HCT116 (cell line): ENCODE measurements around the gene DVL2. TPM values are rescaled to one million over a fixed set of nuclear protein-coding genes. Genes with fewer than 3 reads are reported as not detected.

Source experiments
- ATAC-seq: fragments of 200-7000 bp; cut with Tn5 transposase; 2 replicates; pipeline ENCODE4 v1.9.1; 2020; ENCODE audit warnings: mild to moderate bottlenecking, moderate library complexity
- BruUV-seq: library from RNA; stranded (reverse); fragments of 400-500 nt; replicated peaks from 2 replicates; lab custom pipeline; 2021; lab: Mats Ljungman, UMichigan
- CTCF ChIA-PET: fragments of 300-600 bp; sonication (Branson Sonifier 250); formaldehyde crosslinking; loops from one replicate; lab custom pipeline; 2021; ENCODE audit warnings: antibody characterized with exemption; lab: Charles Lee
- POLR2A ChIA-PET: fragments of 300-600, 350-600 bp; sonication (Branson Sonifier 250); formaldehyde crosslinking; loops from one replicate; lab custom pipeline; 2021; ENCODE audit warnings: antibody characterized with exemption; lab: Charles Lee
- RAD21 ChIA-PET, 2 experiments: fragments of 300-600 bp; sonication (Branson Sonifier 250); formaldehyde crosslinking; loops; one replicate each; lab custom pipeline; 2023; ENCODE audit warnings: low total read pairs in 2 of 2; ENCODE audit not compliant: uncharacterized antibody in 2 of 2, unreplicated experiment in 2 of 2, low non-redundant PET in 1 of 2; lab: Charles Lee
- DNase-seq: peaks from one replicate; pipeline ENCODE4 v3.0.0-alpha.2; 2010; ENCODE audit warnings: low read depth, low spot score
- H2AFZ ChIP-seq: fragments of 200-600 bp; shearing (Covaris generic), sonication (generic); 2 replicates; pipeline ENCODE4 v1.6.1; 2017; ENCODE audit warnings: low read depth, mixed run types, mixed read lengths, antibody characterized with exemption, low read length; ENCODE audit not compliant: poor library complexity, severe bottlenecking
- H3K27ac ChIP-seq: 2 replicates; pipeline ENCODE4 v1.5.1; 2012; ENCODE audit warnings: low read depth, low read length
- H3K27me3 ChIP-seq: fragments of 200-600 bp; sonication (generic); 2 replicates; pipeline ENCODE4 v1.6.1; 2016; ENCODE audit warnings: mixed run types, low read length, mixed read lengths; ENCODE audit not compliant: insufficient read depth
- H3K36me3 ChIP-seq, 2 experiments: fragments of 200-500 bp in 1 of 2; fragments of 200-600 bp in 1 of 2; sonication (Bioruptor generic) in 1 of 2; sonication (generic) in 1 of 2; 2 replicates each; pipeline versions ENCODE4 v1.5.1 to v1.6.1; 2014 to 2016; ENCODE audit warnings: low read length in 2 of 2, inconsistent platforms in 1 of 2, mixed read lengths in 1 of 2, mixed run types in 1 of 2; ENCODE audit not compliant: insufficient read depth in 2 of 2, control insufficient read depth in 1 of 2
- H3K4me1 ChIP-seq, 2 experiments: fragments of 200-600 bp in 1 of 2; sonication (generic) in 1 of 2; 2 replicates each; pipeline versions ENCODE4 v1.5.1 to v1.6.1; 2012 to 2017; ENCODE audit warnings: low read length in 2 of 2, inconsistent platforms in 1 of 2, mild to moderate bottlenecking in 1 of 2, mixed read lengths in 1 of 2, mixed run types in 1 of 2, moderate library complexity in 1 of 2; ENCODE audit not compliant: insufficient read depth in 2 of 2, control insufficient read depth in 1 of 2
- H3K4me2 ChIP-seq: fragments of 200-600 bp; sonication (generic); 2 replicates; pipeline ENCODE4 v1.6.1; 2017; ENCODE audit warnings: mixed run types, low read length, mixed read lengths
- H3K4me3 ChIP-seq, 2 experiments: fragments of 200-600 bp in 1 of 2; sonication (generic) in 1 of 2; replicated peaks in 1 of 2; 2 replicates each; pipeline ENCODE4 v1.5.1; 2011 to 2016; ENCODE audit warnings: low read length in 2 of 2, control low read depth in 1 of 2, low read depth in 1 of 2, mild to moderate bottlenecking in 1 of 2, mixed read lengths in 1 of 2, mixed run types in 1 of 2
- H3K79me2 ChIP-seq: fragments of 200-600 bp; sonication (generic); 2 replicates; pipeline ENCODE4 v1.6.1; 2017; ENCODE audit warnings: mild to moderate bottlenecking, mixed run types, low read length, moderate library complexity, mixed read lengths; ENCODE audit not compliant: insufficient read depth
- H3K9ac ChIP-seq: fragments of 200-600 bp; sonication (generic); 2 replicates; pipeline ENCODE4 v1.6.1; 2016; ENCODE audit warnings: low read length, mixed read lengths
- H3K9me2 ChIP-seq: fragments of 200-600 bp; sonication (generic), shearing (Covaris generic); 2 replicates; pipeline ENCODE4 v1.6.1; 2017; ENCODE audit warnings: mixed run types, mild to moderate bottlenecking, moderate library complexity; ENCODE audit not compliant: insufficient read depth
- H3K9me3 ChIP-seq, 2 experiments: fragments of 200-500 bp in 1 of 2; fragments of 200-600 bp in 1 of 2; sonication (Bioruptor generic) in 1 of 2; sonication (generic) in 1 of 2; 2 replicates each; pipeline ENCODE4 v1.6.1; 2014 to 2017; ENCODE audit warnings: low read length in 2 of 2, mixed read lengths in 2 of 2, inconsistent platforms in 1 of 2, low read depth in 1 of 2, mild to moderate bottlenecking in 1 of 2, mixed run types in 1 of 2, moderate library complexity in 1 of 2; ENCODE audit not compliant: control insufficient read depth in 1 of 2, insufficient read depth in 1 of 2
- H4K20me1 ChIP-seq: fragments of 200-600 bp; sonication (generic), shearing (Covaris generic); 2 replicates; pipeline ENCODE4 v1.6.1; 2017; ENCODE audit warnings: mixed run types, mild to moderate bottlenecking, moderate library complexity; ENCODE audit not compliant: insufficient read depth
- CTCF ChIP-seq, 3 experiments: fragments of 200-600 bp in 1 of 3; sonication (generic) in 1 of 3; IDR thresholded peaks in 2 of 3; conservative IDR thresholded peaks in 1 of 3; 2 replicates each; pipeline ENCODE4 v1.5.1; 2012 to 2017; ENCODE audit warnings: low read depth in 2 of 3, low read length in 2 of 3, antibody characterized with exemption in 1 of 3, borderline replicate concordance in 1 of 3, control low read depth in 1 of 3, mild to moderate bottlenecking in 1 of 3, mixed read lengths in 1 of 3, mixed run types in 1 of 3, moderate library complexity in 1 of 3; ENCODE audit not compliant: insufficient read depth in 1 of 3
- EZH2phosphoT487 ChIP-seq: fragments of 200-600 bp; IDR thresholded peaks from 2 replicates; pipeline ENCODE4 v1.6.1; 2018; ENCODE audit warnings: antibody characterized with exemption, borderline replicate concordance
- JUND ChIP-seq: IDR thresholded peaks from 2 replicates; pipeline ENCODE4 v1.6.1; 2012
- MAX ChIP-seq: IDR thresholded peaks from 2 replicates; pipeline ENCODE4 v1.6.1; 2012
- POLR2AphosphoS5 ChIP-seq: IDR thresholded peaks from 2 replicates; pipeline ENCODE4 v1.6.1; 2011; ENCODE audit warnings: mild to moderate bottlenecking, low read depth, low read length, moderate library complexity
- RAD21 ChIP-seq: IDR thresholded peaks from 2 replicates; pipeline ENCODE4 v1.6.1; 2012; ENCODE audit warnings: low read depth, mild to moderate bottlenecking
- intact Hi-C: fragments of 100-400 bp; cut with micrococcal nuclease; formaldehyde crosslinking; loops from 2 replicates; pipeline ENCODE4 v1.10.0; 2022
- total RNA-seq: library from RNA; stranded (reverse); gene quantifications from one replicate; pipeline ENCODE4 v1.2.1, GENCODE V29; 2021; ENCODE audit not compliant: unreplicated experiment

Gene DVL2
- total RNA-seq, 1 experiment from 2014 or later: 69.7 TPM

GRCh38 chr17:7280519-7281073 lies 46.3 kb upstream of the DVL2 start:
- CTCF ChIA-PET: interaction anchor here (0.6 to 2.0 kb wide), 12 partner anchors 11 to 280 kb away, joined by 3 to 38 read pairs (median 4); partner anchors contain the start of gene NEURL4
- Histone ChIP-seq H3K27ac (peak overlapping the region; percentile 73), H3K4me1 (peaks cover 13 to 34% of the 10 kb centered on the region in 2 experiments), H4K20me1 (no peaks in the 10 kb centered on the region), H3K4me2 (peak overlapping the region; percentile 98), H3K9me2 (no peaks in the 10 kb centered on the region), H3K9me3 (no peaks in the 10 kb centered on the region), H3K9ac (peak overlapping the region; percentile 93), H3K79me2 (no peaks in the 10 kb centered on the region), H2AFZ (peak overlapping the region; percentile 50), H3K27me3 (no peaks in the 10 kb centered on the region), H3K36me3 (no peaks in the 10 kb centered on the region), H3K4me3 (peak overlapping the region; percentile 45 to 65)
- POLR2A ChIA-PET: interaction anchor here (0.7 to 1.8 kb wide), 9 partner anchors 16 to 298 kb away, joined by 3 to 8 read pairs (median 4); partner anchors contain the start of genes CD68, NEURL4 and TMEM102
- BruUV-seq: no TSS peak
- TF ChIP-seq EZH2phosphoT487 (no peak), POLR2AphosphoS5 (peak; percentile 40; the same call in 1 of the 2 replicates), JUND (no peak), CTCF (IDR thresholded peaks at IDR 0.05 in 2 of 3, conservative IDR thresholded peaks at IDR 0.05 in 1 of 3; ENCODE audit: borderline replicate concordance in 1 of 3, insufficient read depth in 1 of 3, low read depth in 2 of 3, low read length in 2 of 3) (peak; percentile 91 to 97 (median 95)), RAD21 (peak; percentile 98), MAX (peak; percentile 66)
- RAD21 ChIA-PET: interaction anchor here (1.2 to 1.5 kb wide), 3 partner anchors 16 to 156 kb away, joined by 3 to 17 read pairs (median 14); no protein-coding TSS in a partner anchor
- intact Hi-C loops: loop anchor here (1.0 to 2.0 kb wide), 3 partner anchors 16 to 66 kb away; partner anchors contain the start of gene CLDN7
- DNase-seq: peak; percentile 70
- peak; percentile 73 for ATAC-seq
